ENCODE data around the gene ATP13A4.
"Not testable (repeated sequence)": the region's sequence is repeated elsewhere in the genome, so short reads cannot be mapped to it uniquely, and the experiment has no call there.

The ATP13A4 gene

DNA sequence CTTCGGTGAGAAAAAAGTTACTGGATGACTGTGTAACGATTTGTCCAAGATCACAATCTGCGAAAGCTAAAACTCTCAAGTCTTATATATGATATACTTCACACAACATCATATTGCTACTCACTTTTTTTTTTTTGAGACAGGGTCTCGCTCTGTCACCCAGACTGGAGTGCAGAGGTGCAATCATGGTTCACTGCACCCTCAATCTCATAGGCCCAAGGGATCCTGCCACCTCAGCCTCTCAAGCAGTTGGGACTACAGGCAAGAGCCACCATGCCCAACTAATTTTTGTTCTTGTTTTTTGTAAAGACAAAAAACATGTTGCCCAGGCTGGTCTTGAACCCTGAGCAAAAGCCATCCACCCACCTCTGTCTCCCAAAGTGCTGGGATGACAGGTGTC is 5.4 kb upstream of the ATP13A4 start:
- no peak for DNase-seq

DNA sequence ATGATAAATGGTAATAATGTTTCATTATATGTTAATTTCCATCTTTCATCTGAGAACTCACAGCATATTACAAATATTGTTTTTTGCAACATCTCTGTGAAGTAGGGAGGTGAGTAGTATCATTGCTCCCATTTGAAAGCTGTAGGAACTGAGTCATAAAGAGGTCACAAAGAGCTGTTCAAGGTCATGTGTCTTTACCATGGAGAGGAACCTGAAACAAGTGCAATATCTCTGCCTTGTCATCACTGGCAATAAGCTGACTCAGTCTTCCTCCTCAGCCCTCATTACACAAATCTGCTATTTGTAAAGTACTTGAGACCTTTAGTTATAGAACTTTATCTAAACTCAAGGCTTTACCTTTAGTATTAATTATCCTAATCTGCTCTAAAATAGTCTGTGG is 4.4 kb upstream of the ATP13A4 start:
- DNase-seq: no peak

- DNase-seq: no peak
These were observed 2.1 kb upstream of the ATP13A4 start for GRCh38 chr3:193556841-193557240.

GRCh38 chr3:193553586-193553985 is 1.1 kb downstream of the ATP13A4 start:
- no peak for DNase-seq

GRCh38 chr3:193552923-193553322 is 1.8 kb downstream of the ATP13A4 start:
- no peak for DNase-seq

DNA sequence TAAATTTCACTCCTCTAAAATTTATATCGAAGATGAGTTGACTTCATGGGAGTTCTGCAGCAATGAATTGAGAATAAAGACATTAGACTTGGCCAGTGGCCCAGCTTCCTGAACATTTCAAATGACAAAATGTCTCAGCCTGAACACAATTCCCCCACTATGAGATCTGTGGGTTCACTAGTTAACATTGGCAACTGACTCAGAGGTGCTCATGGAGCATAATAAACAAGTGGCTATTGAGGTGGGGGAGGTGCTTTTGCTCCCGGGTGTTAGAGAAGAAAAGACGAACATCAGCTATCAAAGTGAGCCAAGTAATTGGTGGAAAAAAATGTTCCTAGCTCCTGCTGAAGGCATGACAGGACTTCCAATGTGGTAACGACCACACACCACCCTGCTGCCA is 6.3 kb downstream of the ATP13A4 start:
- no peak for DNase-seq

- no peak for DNase-seq
These were observed 8.6 kb downstream of the ATP13A4 start for GRCh38 chr3:193546129-193546528.

DNA sequence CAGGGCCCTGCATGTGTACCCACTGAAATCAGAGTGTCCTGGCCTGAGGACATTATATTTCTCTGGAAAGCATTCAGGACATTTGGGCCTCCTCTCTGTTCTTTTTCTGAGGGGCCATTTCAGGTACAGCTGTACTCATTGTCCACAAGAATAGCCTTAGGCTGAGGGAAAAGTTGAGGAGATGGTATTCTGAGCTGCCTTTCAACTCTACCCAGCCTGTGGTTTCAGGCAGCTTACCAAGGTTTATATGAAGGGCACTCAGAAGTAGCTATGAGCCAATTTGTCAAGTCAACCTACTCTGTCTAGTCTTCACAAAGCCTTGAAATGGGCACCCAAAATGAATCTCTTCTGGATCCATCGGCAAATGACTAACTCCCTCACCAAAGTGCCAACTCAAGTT is 9.4 kb downstream of the ATP13A4 start:
- DNase-seq: no peak

- no peak for DNase-seq
These were observed 10.4 kb downstream of the ATP13A4 start for GRCh38 chr3:193544289-193544688.

DNA sequence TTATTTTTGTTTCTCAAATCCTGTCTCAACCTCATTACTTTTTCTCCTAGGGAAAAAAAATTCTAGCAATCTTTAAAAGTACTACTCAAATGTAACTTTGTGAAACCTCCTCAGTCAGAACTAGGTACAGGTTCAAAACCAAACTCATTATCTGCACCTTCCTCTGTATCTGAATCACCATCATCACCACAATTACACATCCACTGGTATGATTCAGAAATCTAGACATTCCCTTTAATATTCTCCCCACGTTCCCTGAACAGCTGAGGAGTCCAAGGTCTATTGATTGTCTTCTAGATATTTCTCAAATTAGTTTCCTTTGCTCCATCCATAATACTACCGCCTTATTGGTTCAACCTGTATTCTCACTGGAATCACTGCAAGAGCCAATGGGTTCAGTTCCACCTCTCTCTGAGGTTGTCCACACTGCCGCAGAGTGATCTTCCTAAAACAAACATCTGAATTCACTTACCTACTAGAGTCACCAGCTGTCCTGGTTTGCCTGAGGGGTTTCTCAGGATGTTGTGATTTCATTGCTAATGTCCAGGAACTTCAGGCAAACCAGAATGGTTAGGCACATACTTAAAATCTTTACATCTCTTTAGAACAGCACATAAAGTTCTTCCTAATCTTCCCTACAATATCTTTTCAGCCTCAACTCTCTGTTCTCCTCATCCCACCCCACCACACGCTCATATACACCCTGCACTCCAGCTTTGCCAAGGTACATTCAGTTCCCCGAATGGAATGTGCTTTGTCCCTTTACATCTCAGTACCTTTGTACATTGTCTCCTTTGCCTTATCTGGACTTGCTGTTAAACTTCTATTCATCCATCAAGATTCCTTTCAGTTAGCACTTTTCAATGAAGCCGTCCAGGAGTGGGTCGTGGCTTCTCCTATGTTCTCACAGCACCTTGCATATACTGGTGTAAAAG is 24.2 kb downstream of the ATP13A4 start:
- DNase-seq: no peak

DNA sequence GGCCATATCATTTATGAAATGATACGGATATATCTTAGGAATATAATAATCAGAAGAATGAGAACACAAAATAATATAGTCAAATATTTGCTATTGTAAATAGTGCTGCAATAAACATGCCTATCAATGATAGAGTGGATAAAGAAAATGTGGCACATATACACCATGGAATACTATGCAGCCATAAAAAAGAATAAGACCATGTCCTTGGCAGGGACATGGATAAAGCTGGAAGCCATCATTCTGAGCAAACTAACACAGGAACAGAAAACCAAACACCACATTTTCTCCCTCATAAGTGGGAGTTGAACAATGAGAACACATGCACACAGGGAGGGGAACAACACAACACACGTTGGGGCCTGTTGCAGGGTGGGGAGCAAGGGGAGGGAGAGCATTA is 28.6 kb downstream of the ATP13A4 start:
- not testable (repeated sequence) for DNase-seq

DNA sequence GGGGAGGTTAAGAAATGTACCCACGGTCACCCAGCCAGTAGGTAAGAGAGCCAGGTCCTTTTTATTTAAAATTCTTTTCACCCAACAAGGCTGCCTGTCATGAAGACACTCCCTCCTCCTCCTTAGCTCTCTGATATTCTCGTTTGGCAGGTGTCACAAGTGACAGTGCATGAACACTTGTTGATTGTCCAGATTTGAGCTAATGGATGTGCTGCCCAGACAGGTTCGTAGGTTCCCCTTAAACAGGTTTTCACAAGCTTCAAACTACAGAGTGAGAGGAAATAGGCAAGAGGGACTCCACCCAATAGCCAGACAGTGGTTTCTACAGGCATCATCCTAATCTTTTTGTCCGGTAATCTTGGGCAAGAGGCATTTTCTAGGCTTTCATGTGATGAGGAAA is 32.2 kb downstream of the ATP13A4 start:
- DNase-seq: no peak

GRCh38 chr3:193520738-193521137 is 34.0 kb downstream of the ATP13A4 start:
- DNase-seq: no peak

DNA sequence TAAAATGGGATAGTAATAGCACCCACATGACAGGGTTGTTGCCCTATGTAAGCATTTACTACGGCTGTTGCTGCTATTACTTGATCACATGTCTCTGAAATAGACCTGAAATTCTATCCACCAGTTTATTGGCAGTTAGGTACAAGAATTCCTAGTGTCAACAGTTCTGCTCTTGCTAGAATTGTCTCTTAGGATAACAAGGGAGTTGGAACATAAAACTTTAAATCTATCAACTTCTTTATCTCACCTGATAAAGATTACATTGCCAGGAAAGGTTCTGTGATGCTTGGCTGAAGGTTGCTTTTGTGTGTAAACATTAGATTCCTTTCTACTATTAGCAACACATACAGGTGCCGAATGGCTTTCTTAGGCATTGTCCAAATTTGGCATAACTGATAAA is 38.7 kb downstream of the ATP13A4 start:
- no peak for DNase-seq

GRCh38 chr3:193510154-193510553 is 44.5 kb downstream of the ATP13A4 start:
- no peak for DNase-seq

DNA sequence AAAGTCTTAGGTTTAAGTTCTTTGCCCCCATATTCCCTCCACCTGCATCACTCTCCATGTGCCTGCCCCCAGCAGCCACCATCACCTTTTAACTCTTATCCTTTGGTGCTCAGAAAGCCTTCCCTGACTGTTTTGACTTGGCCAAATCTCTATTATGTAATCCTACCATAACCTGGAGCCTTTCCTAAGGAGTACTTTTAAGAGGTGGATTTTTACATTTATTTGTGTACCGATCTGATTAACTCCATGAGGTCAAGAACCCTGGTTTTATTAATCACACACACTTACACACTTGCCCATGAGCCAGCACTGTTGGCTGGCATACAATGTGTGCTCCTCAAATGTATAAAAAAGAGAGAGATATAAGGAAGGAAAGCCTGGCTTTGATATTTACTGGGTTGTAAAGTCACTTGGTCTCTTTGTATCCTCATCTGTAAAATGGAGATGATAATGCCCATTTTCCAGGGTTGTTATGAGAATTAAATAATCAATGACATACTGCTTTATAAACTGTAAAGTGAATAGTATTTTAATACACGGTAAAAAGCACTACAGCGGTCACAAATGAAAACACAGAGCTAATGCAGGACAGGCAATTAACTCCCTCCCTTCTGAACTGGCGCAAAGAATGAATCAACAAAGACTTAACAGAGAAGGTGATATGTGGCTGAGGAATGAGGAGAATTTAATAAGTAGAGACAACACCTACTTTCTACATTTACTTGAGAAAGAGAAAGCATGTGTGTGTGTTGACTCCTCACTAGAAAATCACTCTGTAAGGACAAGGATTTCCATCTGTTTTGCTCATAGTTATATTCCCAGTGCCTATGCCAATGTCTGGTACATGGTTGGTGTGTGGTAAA is 45.4 kb downstream of the ATP13A4 start:
- DNase-seq: no peak

DNA sequence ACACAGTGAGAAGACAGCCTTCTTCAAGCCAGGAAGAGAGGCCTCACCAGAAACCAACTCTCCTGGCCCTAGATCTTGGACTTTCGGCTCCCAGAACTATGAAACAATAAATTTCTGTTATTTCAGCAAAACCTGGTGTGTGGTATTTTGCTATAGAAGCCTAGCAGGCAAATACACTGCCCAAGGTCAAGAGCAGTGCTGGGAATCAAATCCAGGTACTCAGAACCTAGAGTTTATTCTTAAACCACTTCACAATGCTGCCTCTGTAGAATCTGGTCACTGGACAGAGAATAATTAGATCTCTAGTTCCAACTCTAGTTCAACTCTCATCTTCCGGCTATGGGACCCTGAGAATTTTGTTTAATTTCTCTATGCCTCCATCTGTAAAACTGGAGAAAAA is 46.6 kb downstream of the ATP13A4 start:
- no peak for DNase-seq

DNA sequence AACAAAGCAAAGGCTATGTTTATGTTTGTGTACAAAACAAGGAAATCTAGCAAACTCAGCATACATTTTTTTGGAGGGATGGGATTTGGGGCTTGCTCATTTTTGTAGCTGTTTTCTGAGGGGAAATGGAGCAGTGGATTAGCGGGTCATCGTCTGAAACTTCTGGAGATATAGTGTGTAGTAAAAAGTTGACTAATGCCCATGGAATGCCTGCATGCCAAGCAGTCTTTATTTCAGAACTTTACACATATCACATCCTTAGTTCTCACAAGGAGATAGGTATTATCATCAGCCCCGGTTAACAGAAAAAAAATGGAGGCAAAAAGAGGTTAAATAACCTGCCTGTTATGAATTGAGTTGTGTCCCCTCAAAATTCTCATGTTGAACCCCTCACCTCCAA is 47.1 kb downstream of the ATP13A4 start:
- DNase-seq: no peak

DNA sequence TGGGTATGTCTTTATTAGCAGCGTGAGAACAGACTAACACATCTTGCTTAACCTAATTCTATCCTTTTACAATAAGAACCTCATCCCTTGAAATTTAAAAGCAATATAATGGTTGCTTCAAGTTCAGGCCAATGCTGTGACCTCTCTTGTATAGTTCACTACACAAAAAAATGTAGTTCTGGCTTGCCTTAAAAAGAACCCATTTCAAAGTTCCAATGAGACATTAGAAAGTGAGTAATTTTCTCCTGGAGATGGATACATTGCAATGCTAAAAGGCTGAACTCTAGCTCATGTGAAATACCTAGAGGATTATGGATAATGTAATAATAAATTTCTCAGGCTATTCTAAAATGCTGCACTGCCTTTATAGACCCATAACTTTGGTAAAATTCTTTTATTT is 47.8 kb downstream of the ATP13A4 start:
- DNase-seq: no peak

- DNase-seq: no peak
These were observed 51.8 kb downstream of the ATP13A4 start for GRCh38 chr3:193502871-193503270.

- no peak for DNase-seq
These were observed 54.8 kb downstream of the ATP13A4 start for GRCh38 chr3:193499801-193500485.

GRCh38 chr3:193499136-193499770 is 55.4 kb downstream of the ATP13A4 start:
- DNase-seq: no peak

DNA sequence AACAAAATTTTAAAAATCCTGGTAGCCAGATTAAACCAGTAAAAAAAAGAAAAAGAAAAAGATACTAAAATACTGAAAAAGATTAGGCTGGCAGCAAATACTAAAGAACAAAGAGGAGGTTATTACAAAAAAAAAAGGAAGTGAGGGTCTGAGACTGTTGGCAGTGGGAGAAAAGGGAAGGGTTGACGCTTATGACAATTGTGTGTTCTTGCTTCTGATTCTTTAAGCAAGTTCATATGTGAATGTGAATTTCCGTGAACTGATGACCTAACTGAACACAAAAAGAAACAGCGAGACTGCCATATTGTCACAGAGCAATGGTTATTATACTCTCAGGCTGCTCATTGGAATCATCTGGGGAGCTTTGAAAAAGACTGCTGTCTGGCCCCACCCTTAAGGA is 56.5 kb downstream of the ATP13A4 start:
- no peak for DNase-seq
